Neuronal stem cell (in vitro differentiated cells): Measurements from ENCODE around the gene DEGS2.

Source experiments
- DNase-seq: peaks from one replicate; pipeline ENCODE4 v3.0.0-alpha.2; 2013; ENCODE audit warnings: low spot score
- H2AFZ ChIP-seq: one replicate; pipeline ENCODE4 v1.6.1; 2013; ENCODE audit warnings: mild to moderate bottlenecking, low read length, inconsistent platforms
- H2AK5ac ChIP-seq: 2 replicates; pipeline ENCODE4 v1.6.1; 2013; ENCODE audit warnings: low read depth, mild to moderate bottlenecking, inconsistent platforms, low read length, moderate library complexity, mixed read lengths
- H2BK120ac ChIP-seq: 2 replicates; pipeline ENCODE4 v1.6.1; 2013; ENCODE audit warnings: low read depth, mild to moderate bottlenecking, inconsistent platforms, low read length, moderate library complexity, mixed read lengths
- H2BK12ac ChIP-seq: one replicate; pipeline ENCODE4 v1.6.1; 2013; ENCODE audit warnings: low read length, inconsistent platforms
- H2BK15ac ChIP-seq: 2 replicates; pipeline ENCODE4 v1.6.1; 2013; ENCODE audit warnings: mild to moderate bottlenecking, low read length, inconsistent platforms, mixed read lengths
- H2BK5ac ChIP-seq: one replicate; pipeline ENCODE4 v1.6.1; 2013; ENCODE audit warnings: inconsistent platforms, mild to moderate bottlenecking, low read length, moderate library complexity
- H3K14ac ChIP-seq: one replicate; pipeline ENCODE4 v1.6.1; 2013; ENCODE audit warnings: low read length, inconsistent platforms
- H3K18ac ChIP-seq: 2 replicates; pipeline ENCODE4 v1.6.1; 2013; ENCODE audit warnings: low read length, inconsistent platforms
- H3K23ac ChIP-seq: 2 replicates; pipeline ENCODE4 v1.6.1; 2013; ENCODE audit warnings: low read depth, mild to moderate bottlenecking, mixed read lengths, low read length, inconsistent platforms; ENCODE audit not compliant: poor library complexity
- H3K27ac ChIP-seq: replicated peaks from 3 replicates; pipeline ENCODE4 v1.5.1; 2013; ENCODE audit warnings: low read length, inconsistent platforms
- H3K27me3 ChIP-seq, 3 experiments: 2 replicates each; pipeline ENCODE4 v1.6.1; 2013; ENCODE audit warnings: low read length in 3 of 3, mild to moderate bottlenecking in 2 of 3, inconsistent platforms in 1 of 3, low read depth in 1 of 3, mixed read lengths in 1 of 3, moderate library complexity in 1 of 3; ENCODE audit not compliant: control insufficient read depth in 3 of 3, insufficient read depth in 3 of 3
- H3K36me3 ChIP-seq, 2 donors: replicated peaks in 1 of 2; 2 replicates each; pipeline ENCODE4 v1.6.1; 2013; ENCODE audit warnings: low read length in 2 of 2; ENCODE audit not compliant: control insufficient read depth in 2 of 2, insufficient read depth in 2 of 2
- H3K4ac ChIP-seq: 2 replicates; pipeline ENCODE4 v1.6.1; 2013; ENCODE audit warnings: inconsistent platforms, mild to moderate bottlenecking, low read length, moderate library complexity
- H3K4me1 ChIP-seq, 2 donors: 1 replicate in 1 of 2; 2 replicates in 1 of 2; pipeline ENCODE4 v1.6.1; 2013; ENCODE audit warnings: low read length in 2 of 2, low read depth in 1 of 2; ENCODE audit not compliant: control insufficient read depth in 2 of 2, insufficient read depth in 1 of 2
- H3K4me2 ChIP-seq: one replicate; pipeline ENCODE4 v1.6.1; 2013; ENCODE audit warnings: mild to moderate bottlenecking, low read length, inconsistent platforms; ENCODE audit not compliant: insufficient read depth, poor library complexity, severe bottlenecking
- H3K4me3 ChIP-seq, 2 donors: 2 replicates each; pipeline ENCODE4 v1.5.1; 2013; ENCODE audit warnings: low read length in 2 of 2, mild to moderate bottlenecking in 2 of 2, inconsistent platforms in 1 of 2, moderate library complexity in 1 of 2
- H3K79me1 ChIP-seq: one replicate; pipeline ENCODE4 v1.6.1; 2013; ENCODE audit warnings: low read depth, mild to moderate bottlenecking, inconsistent platforms, low read length, moderate library complexity
- H3K9ac ChIP-seq: one replicate; pipeline ENCODE4 v1.6.1; 2013; ENCODE audit warnings: mild to moderate bottlenecking, low read depth, low read length, inconsistent platforms; ENCODE audit not compliant: poor library complexity
- H3K9me3 ChIP-seq, 2 donors: replicated peaks in 1 of 2; 2 replicates each; pipeline versions ENCODE3 to v1.6.1; 2013; ENCODE audit warnings: low read length in 2 of 2, mild to moderate bottlenecking in 2 of 2, inconsistent platforms in 1 of 2, low read depth in 1 of 2, mixed read lengths in 1 of 2, moderate library complexity in 1 of 2; ENCODE audit not compliant: control insufficient read depth in 2 of 2, insufficient read depth in 1 of 2
- H4K8ac ChIP-seq: one replicate; pipeline ENCODE4 v1.6.1; 2013; ENCODE audit warnings: low read depth, mild to moderate bottlenecking, inconsistent platforms, low read length, moderate library complexity
- H4K91ac ChIP-seq: one replicate; pipeline ENCODE4 v1.6.1; 2013; ENCODE audit warnings: low read length, low read depth, mild to moderate bottlenecking, inconsistent platforms; ENCODE audit not compliant: poor library complexity
- WGBS, 2 donors: extraction: QIAGEN DNeasy Blood & Tissue Kit; methylation state at CpG; one replicate each; pipeline ENCODE4 v1.1.7; 2013; ENCODE audit warnings: missing lambda C conversion rate in 2 of 2, mixed read lengths in 1 of 2; ENCODE audit not compliant: insufficient read length in 2 of 2, insufficient replicate concordance in 1 of 2; ENCODE audit errors: extremely low coverage in 2 of 2; 5-methylcytosine and 5-hydroxymethylcytosine counted together

DEGS2 gene

GRCh38 chr14:100138955-100139354, 20.5 kb downstream of the DEGS2 start:
- Histone ChIP-seq H3K4me3 (no peak overlapping the region), H2BK120ac (peak overlapping the region; percentile 63), H3K36me3 (peaks cover 17 to 77% of the 10 kb centered on the region in 2 donors), H2BK15ac (no peak overlapping the region), H4K8ac (peak overlapping the region; percentile 6), H2BK5ac (no peak overlapping the region), H3K9ac (no peak overlapping the region), H3K79me1 (no peaks in the 10 kb centered on the region), H3K4me1 (peaks cover 0 to 9% of the 10 kb centered on the region in 2 donors), H3K27ac (no peak overlapping the region), H2AK5ac (no peak overlapping the region), H3K14ac (peak overlapping the region; percentile 76), H3K4me2 (no peak overlapping the region), H4K91ac (no peak overlapping the region), H3K9me3 (no peaks in the 10 kb centered on the region), H2BK12ac (no peak overlapping the region), H3K27me3 (no peaks in the 10 kb centered on the region), H2AFZ (no peak overlapping the region), H3K23ac (peak overlapping the region; percentile 91), H3K4ac (no peak overlapping the region), H3K18ac (peak overlapping the region; percentile 22)
- no CpG with 5 or more reads among the region's 13 CpGs for WGBS, 2 donors
- DNase-seq, result no peak

GRCh38 chr14:100138082-100138787, 21.2 kb downstream of the DEGS2 start:
- Histone ChIP-seq H4K8ac (no peak overlapping the region), H2AK5ac (no peak overlapping the region), H2BK5ac (no peak overlapping the region), H3K27ac (no peak overlapping the region), H3K18ac (no peak overlapping the region), H3K4me3 (no peak overlapping the region), H2BK120ac (no peak overlapping the region), H3K9me3 (no peaks in the 10 kb centered on the region), H2BK12ac (no peak overlapping the region), H2AFZ (no peak overlapping the region), H3K9ac (no peak overlapping the region), H3K27me3 (no peaks in the 10 kb centered on the region), H3K4me1 (peaks cover 0 to 9% of the 10 kb centered on the region in 2 donors), H3K79me1 (no peaks in the 10 kb centered on the region), H3K36me3 (peaks cover 19 to 76% of the 10 kb centered on the region in 2 donors), H4K91ac (no peak overlapping the region), H3K4me2 (no peak overlapping the region), H3K14ac (peak overlapping the region; percentile 76), H3K4ac (no peak overlapping the region), H2BK15ac (no peak overlapping the region), H3K23ac (no peak overlapping the region)
- WGBS, 2 donors, result no CpG with 5 or more reads among the region's 8 CpGs
- DNase-seq, result no peak

- Histone ChIP-seq H4K8ac (no peak overlapping the region), H2BK5ac (no peak overlapping the region), H3K23ac (no peak overlapping the region), H3K4me1 (peaks cover 0 to 9% of the 10 kb centered on the region in 2 donors), H3K4ac (no peak overlapping the region), H3K36me3 (peaks cover 23 to 79% of the 10 kb centered on the region in 2 donors), H3K14ac (no peak overlapping the region), H3K27me3 (no peaks in the 10 kb centered on the region), H2AK5ac (no peak overlapping the region), H2BK15ac (no peak overlapping the region), H2BK120ac (no peak overlapping the region), H2AFZ (no peak overlapping the region), H2BK12ac (no peak overlapping the region), H3K4me3 (peak overlapping the region in 1 of 2 donors; percentile 52), H3K9me3 (no peaks in the 10 kb centered on the region), H3K4me2 (no peak overlapping the region), H4K91ac (no peak overlapping the region), H3K79me1 (no peaks in the 10 kb centered on the region), H3K9ac (peak overlapping the region; percentile 35), H3K18ac (peak overlapping the region; percentile 29), H3K27ac (no peak overlapping the region)
- no CpG with 5 or more reads among the region's 8 CpGs for WGBS, 2 donors
- no peak for DNase-seq
These were observed 22.3 kb downstream of the DEGS2 start for GRCh38 chr14:100137173-100137572.

GRCh38 chr14:100135784-100136183, 23.7 kb downstream of the DEGS2 start:
- Histone ChIP-seq H2BK120ac (no peak overlapping the region), H2BK5ac (no peak overlapping the region), H3K27ac (no peak overlapping the region), H2AFZ (no peak overlapping the region), H3K14ac (no peak overlapping the region), H3K4me1 (peaks cover 0 to 6% of the 10 kb centered on the region in 2 donors), H3K9me3 (no peaks in the 10 kb centered on the region), H3K23ac (no peak overlapping the region), H2BK12ac (no peak overlapping the region), H3K4me3 (no peak overlapping the region), H3K79me1 (no peaks in the 10 kb centered on the region), H2AK5ac (no peak overlapping the region), H2BK15ac (no peak overlapping the region), H4K91ac (no peak overlapping the region), H3K4ac (no peak overlapping the region), H4K8ac (no peak overlapping the region), H3K27me3 (peaks cover 0 to 2% (median 0%) of the 10 kb centered on the region in 3 experiments), H3K4me2 (no peak overlapping the region), H3K9ac (no peak overlapping the region), H3K18ac (no peak overlapping the region), H3K36me3 (peaks cover 27 to 79% of the 10 kb centered on the region in 2 donors)
- no CpG with 5 or more reads among the region's 5 CpGs for WGBS, 2 donors
- no peak for DNase-seq
